HG03135 (cell line): Measurements from ENCODE around the gene VOPP1.

Source experiments
- ATAC-seq: cut with Tn5 transposase; IDR thresholded peaks from one replicate; pipeline ENCODE4 v1.9.1; 2021; ENCODE audit warnings: mild to moderate bottlenecking, moderate library complexity; ENCODE audit not compliant: unreplicated experiment

The VOPP1 gene

GRCh38 chr7:55534262-55534915, 37.9 kb downstream of the VOPP1 start:
- peak; percentile 73 for ATAC-seq

DNA sequence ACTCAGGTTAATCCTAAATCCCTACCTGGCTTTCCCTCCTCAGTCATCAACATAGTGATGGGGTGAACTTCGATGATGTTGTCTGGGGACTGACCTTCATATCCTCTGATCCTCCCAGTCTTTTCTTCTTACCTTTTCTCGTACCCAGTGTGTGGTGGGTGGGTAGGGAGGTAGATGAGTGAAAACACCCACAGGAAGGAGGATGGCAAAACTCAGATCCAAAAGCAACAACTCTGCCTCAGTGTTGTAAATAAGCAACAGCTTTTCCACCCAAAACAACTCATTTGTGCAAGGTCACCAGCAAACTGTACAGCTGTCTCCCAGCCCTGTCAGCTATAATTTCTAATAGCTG, 38.6 kb downstream of the VOPP1 start:
- ATAC-seq, result no peak

DNA sequence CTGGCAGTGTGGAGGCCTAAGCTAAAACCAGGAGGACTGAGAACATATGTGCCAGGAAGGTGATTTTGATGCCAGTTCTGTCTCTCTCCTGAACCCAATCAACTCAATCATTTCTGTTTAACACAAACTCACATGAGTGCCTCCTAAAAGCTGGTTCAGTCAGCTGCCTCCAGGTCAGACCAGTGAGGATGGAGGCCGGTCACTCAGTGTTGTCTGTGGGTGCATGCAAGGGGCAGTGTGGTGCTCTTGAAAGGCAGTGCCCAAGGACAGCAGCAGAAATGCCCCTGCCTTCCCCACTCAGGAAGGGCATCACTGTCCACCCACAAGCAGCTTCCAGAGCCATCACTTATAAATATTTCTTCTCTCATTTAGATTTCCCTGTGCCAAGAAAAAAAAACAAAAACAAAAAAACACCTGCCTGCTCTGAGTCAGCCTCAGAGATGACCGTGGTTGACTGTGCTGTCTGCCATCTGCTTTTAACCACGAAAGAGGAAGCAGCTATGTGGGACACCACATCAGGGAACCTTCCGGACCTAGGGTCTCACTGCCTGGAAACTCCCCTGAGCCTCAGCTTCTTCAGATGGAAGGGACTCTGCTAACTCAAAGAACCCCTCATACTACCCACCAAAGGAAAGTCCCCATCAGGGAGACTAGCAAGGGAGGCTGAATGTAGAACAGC, 39.1 kb downstream of the VOPP1 start:
- ATAC-seq, result peak; percentile 55

- no peak for ATAC-seq
Measured at GRCh38 chr7:55532150-55532917, 40.0 kb downstream of the VOPP1 start.

GRCh38 chr7:55531536-55531935, 40.8 kb downstream of the VOPP1 start:
- ATAC-seq, result no peak

GRCh38 chr7:55527307-55527706, 45.0 kb downstream of the VOPP1 start:
- no peak for ATAC-seq

DNA sequence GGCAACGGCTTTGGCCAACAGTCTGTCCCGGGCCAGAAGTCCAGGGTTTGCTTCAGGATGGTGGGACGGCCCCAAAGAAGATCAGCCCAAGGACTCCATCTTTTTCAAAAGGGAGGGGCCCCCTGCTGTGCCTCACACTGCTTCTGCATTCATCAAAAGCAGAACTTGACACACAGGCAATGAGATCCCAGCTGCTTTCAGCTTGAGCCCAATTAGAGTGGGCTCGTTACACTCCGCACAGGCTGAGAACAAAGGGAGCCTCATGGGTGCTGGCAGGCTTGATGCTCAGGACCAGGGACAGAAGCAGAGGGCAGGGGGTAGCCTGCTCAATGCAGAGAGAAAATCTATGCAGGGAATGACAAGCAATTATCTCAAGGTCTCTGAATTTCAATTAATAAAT, 45.5 kb downstream of the VOPP1 start:
- ATAC-seq, result peak; percentile 64

GRCh38 chr7:55526329-55526728, 46.0 kb downstream of the VOPP1 start:
- ATAC-seq, result no peak

GRCh38 chr7:55524558-55525310, 47.6 kb downstream of the VOPP1 start:
- ATAC-seq, result no peak

- ATAC-seq, result no peak
Measured at GRCh38 chr7:55523366-55523765, 48.9 kb downstream of the VOPP1 start.

DNA sequence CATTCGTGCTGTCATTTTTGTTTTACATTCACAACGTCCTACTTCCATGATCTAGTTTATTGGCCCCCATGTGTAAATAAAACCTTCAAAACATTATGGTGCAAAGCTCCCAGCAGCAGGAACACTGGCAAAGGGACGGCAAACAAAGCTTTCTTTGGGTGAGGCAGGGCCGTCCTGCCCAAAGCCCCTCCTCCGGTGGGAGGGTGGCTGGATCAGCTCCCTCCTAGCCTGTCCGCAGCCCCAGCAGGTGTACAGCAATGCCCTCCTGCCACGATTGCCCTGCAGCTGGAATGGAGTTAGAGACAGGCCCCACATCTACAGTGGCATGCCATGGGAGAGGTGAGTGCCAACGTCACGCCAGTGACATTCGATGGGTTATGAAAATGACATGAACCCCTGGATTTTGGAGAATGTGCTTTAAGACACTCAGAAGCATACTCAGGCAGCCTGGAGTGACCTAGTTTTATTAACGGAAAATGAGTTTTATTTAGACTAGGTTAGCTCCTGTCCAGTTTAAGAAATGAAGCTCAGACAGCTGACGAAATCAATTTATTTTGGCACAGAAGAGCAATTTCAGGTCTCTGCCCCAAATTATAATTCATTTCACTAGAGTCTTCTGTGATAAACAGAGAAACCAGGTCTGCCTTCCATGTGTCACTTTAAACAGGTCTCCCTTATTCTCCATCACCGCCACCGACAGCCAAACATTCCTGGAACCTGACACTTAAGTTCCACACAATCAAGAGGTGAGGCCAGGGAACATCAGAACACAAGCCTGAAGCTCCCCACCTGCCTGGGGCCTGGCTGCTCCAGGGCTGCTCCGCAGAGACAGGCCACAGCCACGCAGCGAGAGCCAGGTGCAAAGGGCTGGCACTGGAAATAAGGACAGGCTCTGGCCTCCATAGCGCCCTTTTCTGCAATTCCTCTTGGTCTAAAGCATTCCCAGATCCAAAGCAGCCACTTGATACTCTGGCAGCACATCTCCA, 50.1 kb downstream of the VOPP1 start:
- ATAC-seq, result no peak

DNA sequence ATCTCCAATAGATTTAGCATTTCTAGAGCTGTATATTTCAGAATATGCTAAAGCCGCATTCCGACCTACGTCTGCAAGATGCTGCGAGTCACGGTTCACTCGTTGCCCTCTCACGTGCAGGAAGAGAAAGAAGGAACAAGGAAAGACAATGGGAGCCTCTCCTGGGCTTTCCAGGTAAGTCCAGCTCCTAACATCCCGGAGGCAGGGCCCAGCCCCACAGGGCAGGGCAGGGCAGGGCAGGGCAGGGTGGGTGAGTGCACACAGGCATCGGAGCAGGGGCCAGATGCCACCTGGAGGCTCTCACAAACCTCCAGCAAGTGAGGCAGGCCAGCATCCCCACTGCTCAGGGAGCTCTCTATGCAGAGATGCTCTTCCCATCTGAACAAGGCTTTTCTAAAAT, 50.8 kb downstream of the VOPP1 start:
- no peak for ATAC-seq

- ATAC-seq, result no peak
Measured at GRCh38 chr7:55520426-55521140, 51.7 kb downstream of the VOPP1 start.

DNA sequence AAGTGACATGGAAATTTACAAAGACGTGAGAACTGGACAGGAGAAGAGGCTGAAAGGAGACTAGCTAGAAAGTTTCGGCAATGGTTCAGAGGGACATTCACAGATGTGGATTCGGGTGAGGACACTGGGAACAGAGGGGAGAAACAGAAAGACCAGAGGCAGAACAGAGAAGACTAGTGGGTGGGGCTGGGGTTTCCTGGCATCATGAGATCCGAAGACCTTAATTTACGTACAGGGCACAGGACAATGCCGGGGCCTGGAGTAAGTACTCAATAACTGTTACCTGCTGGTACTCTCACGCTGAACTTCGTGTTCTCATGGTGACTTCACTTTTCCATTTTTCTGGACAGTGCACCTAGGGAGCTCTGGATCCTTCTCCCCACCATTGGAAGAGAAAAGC, 53.5 kb downstream of the VOPP1 start:
- ATAC-seq, result no peak

DNA sequence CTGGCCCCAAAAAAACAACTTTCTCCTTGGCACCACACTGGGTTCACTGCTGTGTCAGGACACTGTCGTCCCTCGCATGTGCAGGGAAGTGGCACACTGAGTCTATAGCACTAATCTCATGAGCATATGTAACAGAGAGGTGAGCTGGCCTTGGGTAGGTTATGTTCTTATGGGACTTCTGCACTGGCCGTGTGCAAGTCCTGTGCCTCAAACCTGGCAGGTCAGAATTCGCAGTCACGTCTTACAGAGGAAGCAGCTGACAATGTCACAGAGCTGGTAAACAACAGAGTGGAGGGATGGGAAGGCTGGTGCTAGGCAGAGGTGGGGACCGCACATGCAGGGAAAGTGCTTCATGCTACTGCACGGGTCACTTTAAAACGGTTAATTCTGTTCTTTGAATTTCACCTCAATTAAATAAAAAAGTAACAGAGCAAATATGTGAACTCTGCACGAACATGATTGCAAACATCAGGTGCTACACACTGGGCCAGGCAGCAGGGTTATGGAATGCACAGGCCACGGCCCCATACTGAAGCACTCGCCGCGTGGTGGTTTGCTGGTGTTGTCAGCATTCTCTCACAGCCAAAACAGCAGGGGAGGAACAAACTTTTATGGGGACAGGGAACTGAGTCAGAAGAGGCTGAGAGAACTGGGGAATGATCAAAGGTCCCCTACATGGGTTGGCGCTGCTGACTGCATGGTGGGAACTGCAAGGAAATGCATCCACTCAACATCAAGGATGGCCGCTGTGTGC, 54.2 kb downstream of the VOPP1 start:
- no peak for ATAC-seq

DNA sequence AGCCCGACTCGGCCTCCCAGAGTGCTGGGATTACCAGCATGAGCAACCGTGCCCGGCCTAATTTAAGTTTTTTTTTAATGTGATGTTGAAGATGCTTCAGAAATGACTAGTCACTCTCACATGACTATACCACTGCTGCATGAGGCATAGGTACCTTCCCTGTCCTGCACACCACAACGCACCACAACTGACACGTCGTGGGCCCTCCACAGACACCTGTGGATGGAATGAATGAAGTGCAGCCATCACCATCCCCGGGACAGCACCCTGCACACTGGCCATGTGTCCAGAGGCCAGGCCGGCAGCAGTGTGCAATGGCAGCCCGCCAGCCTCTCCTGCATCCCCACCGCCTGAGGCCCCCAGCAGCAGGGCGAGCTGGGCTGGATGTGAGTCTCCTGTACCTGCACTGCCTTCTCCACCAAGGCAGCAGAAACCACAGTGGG, 55.1 kb downstream of the VOPP1 start:
- ATAC-seq, result peak; percentile 78

DNA sequence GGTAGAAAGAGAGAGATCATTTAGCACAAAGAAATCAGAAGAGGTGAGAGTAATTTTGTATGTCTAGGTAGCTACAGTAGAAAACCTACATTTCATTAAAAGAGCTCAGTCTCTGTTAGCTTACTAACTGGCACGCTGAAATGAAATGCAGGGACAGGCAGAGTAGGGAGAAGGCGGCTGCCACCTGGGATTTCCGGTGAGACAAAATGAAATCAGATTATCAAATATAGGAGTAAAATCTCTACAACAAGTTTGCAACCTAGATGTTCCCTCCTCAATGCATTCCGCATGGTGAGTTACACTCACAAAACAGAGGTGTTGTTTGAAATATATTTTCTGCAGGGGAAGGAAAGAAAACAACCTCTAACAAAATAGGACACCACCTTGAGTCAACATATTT, 55.9 kb downstream of the VOPP1 start:
- no peak for ATAC-seq

- ATAC-seq, result no peak
Measured at GRCh38 chr7:55515569-55516279, 56.6 kb downstream of the VOPP1 start.
